ENCODE data around the gene ADA. TPM values are rescaled to one million over a fixed set of nuclear protein-coding genes. Genes with fewer than 3 reads are reported as not detected.

ADA gene
- total RNA-seq, 1 experiment from 2014 or later: 28.2 TPM

GRCh38 chr20:44637522-44638372 is 13.8 kb downstream of the ADA start:
- H4K20me1 ChIP-seq (ENCODE audit: insufficient read depth): no peaks in the 10 kb centered on the region
- intact Hi-C loops (cut with micrococcal nuclease; ENCODE audit: unreplicated experiment): no loop called here

GRCh38 chr20:44637042-44637441 is 14.5 kb downstream of the ADA start:
- no peak for DNase-seq
- Histone ChIP-seq H3F3A (ENCODE audit: insufficient read depth, low read depth) (no peaks in the 10 kb centered on the region), H4K20me1 (ENCODE audit: insufficient read depth) (no peaks in the 10 kb centered on the region), H3K27me3 (ENCODE audit: insufficient read depth, low read depth) (no peaks in the 10 kb centered on the region), H3K79me2 (ENCODE audit: low read depth) (no peaks in the 10 kb centered on the region), H3K4me1 (replicated peaks; ENCODE audit: insufficient read depth) (peaks cover 5% of the 10 kb centered on the region), H3K4me3 (no peak overlapping the region), H3K9me3 (ENCODE audit: insufficient read depth, low read depth) (no peaks in the 10 kb centered on the region), H2AFZ (no peak overlapping the region), H3K4me2 (no peak overlapping the region), H3K36me3 (ENCODE audit: low read depth) (no peaks in the 10 kb centered on the region), H3K27ac (no peak overlapping the region), H3K9me2 (ENCODE audit: insufficient read depth) (no peaks in the 10 kb centered on the region)
- no peak for TF ChIP-seq EZH2 (IDR thresholded peaks at IDR 0.05; ENCODE audit: low read depth)
- no peak for TF ChIP-seq CTCF (conservative IDR thresholded peaks at IDR 0.05)
- POLR2A ChIA-PET (ENCODE audit: unreplicated experiment): interaction anchor here (0.6 to 0.7 kb wide), 2 partner anchors 35 to 71 kb away, joined by 4 to 5 read pairs; no protein-coding TSS in a partner anchor
- intact Hi-C loops (cut with micrococcal nuclease; ENCODE audit: unreplicated experiment): no loop called here
- no TSS peak for BruUV-seq (replicated peaks)
- CTCF ChIA-PET: no interaction called here

More at GRCh38 chr20:44637522-44638372, 13.8 kb downstream of the ADA start:
- H3K4me1 ChIP-seq (replicated peaks; ENCODE audit: insufficient read depth): peaks cover 12% of the 10 kb centered on the region
- no peak overlapping the region for H3K4me3 ChIP-seq
- no peaks in the 10 kb centered on the region for H3K27me3 ChIP-seq (ENCODE audit: insufficient read depth, low read depth)
- no peak for DNase-seq
- H3K9me2 ChIP-seq (ENCODE audit: insufficient read depth): no peaks in the 10 kb centered on the region
- H3K4me2 ChIP-seq: no peak overlapping the region
- H2AFZ ChIP-seq: no peak overlapping the region
- no TSS peak for BruUV-seq (replicated peaks)
- peaks cover 3% of the 10 kb centered on the region; the same call in 1 of the 2 replicates for H3F3A ChIP-seq (ENCODE audit: insufficient read depth, low read depth)
- CTCF ChIA-PET: interaction anchor here (0.6 kb wide), 1 partner anchor 229 kb away, joined by 11 read pairs; no protein-coding TSS in a partner anchor
- H3K36me3 ChIP-seq (ENCODE audit: low read depth): no peaks in the 10 kb centered on the region
- no peak overlapping the region for H3K27ac ChIP-seq
- POLR2A ChIA-PET (ENCODE audit: unreplicated experiment): interaction anchor here (0.6 kb wide), 1 partner anchor 34 kb away, joined by 4 read pairs; no protein-coding TSS in a partner anchor
- no peaks in the 10 kb centered on the region for H3K9me3 ChIP-seq (ENCODE audit: insufficient read depth, low read depth)
- TF ChIP-seq CTCF (conservative IDR thresholded peaks at IDR 0.05) (no peak), EZH2 (IDR thresholded peaks at IDR 0.05; ENCODE audit: low read depth) (no peak)
- H3K79me2 ChIP-seq (ENCODE audit: low read depth): no peaks in the 10 kb centered on the region

GRCh38 chr20:44635877-44636276 is 15.6 kb downstream of the ADA start:
- POLR2A ChIA-PET (ENCODE audit: unreplicated experiment): no interaction called here
- Histone ChIP-seq H3K4me2 (no peak overlapping the region), H3K27me3 (ENCODE audit: insufficient read depth, low read depth) (no peaks in the 10 kb centered on the region), H3K4me1 (replicated peaks; ENCODE audit: insufficient read depth) (no peaks in the 10 kb centered on the region), H3K36me3 (ENCODE audit: low read depth) (no peaks in the 10 kb centered on the region), H3K9me2 (ENCODE audit: insufficient read depth) (no peaks in the 10 kb centered on the region), H3K4me3 (no peak overlapping the region), H3K9me3 (ENCODE audit: insufficient read depth, low read depth) (no peaks in the 10 kb centered on the region), H3K27ac (no peak overlapping the region), H2AFZ (no peak overlapping the region), H3K79me2 (ENCODE audit: low read depth) (no peaks in the 10 kb centered on the region), H4K20me1 (ENCODE audit: insufficient read depth) (no peaks in the 10 kb centered on the region), H3F3A (ENCODE audit: insufficient read depth, low read depth) (no peaks in the 10 kb centered on the region)
- intact Hi-C loops (cut with micrococcal nuclease; ENCODE audit: unreplicated experiment): no loop called here
- CTCF ChIA-PET: no interaction called here
- no peak for DNase-seq
- BruUV-seq (replicated peaks): no TSS peak
- TF ChIP-seq CTCF (conservative IDR thresholded peaks at IDR 0.05) (no peak), EZH2 (IDR thresholded peaks at IDR 0.05; ENCODE audit: low read depth) (no peak)

All from PC-9 (cell line).